Neuronal stem cell (in vitro differentiated cells): ENCODE data around the gene FGF11. TPM values are rescaled to one million over a fixed set of nuclear protein-coding genes. Genes with fewer than 3 reads are reported as not detected.
A peak's percentile ranks its signal among the peaks of the same experiment; 100 is the strongest.

ENCODE experiments used
- DNase-seq: peaks from one replicate; pipeline ENCODE4 v3.0.0-alpha.2; 2013; ENCODE audit warnings: low spot score
- H2AFZ ChIP-seq: one replicate; pipeline ENCODE4 v1.6.1; 2013; ENCODE audit warnings: mild to moderate bottlenecking, low read length, inconsistent platforms
- H2AK5ac ChIP-seq: 2 replicates; pipeline ENCODE4 v1.6.1; 2013; ENCODE audit warnings: low read depth, mild to moderate bottlenecking, inconsistent platforms, low read length, moderate library complexity, mixed read lengths
- H2BK120ac ChIP-seq: 2 replicates; pipeline ENCODE4 v1.6.1; 2013; ENCODE audit warnings: low read depth, mild to moderate bottlenecking, inconsistent platforms, low read length, moderate library complexity, mixed read lengths
- H2BK12ac ChIP-seq: one replicate; pipeline ENCODE4 v1.6.1; 2013; ENCODE audit warnings: low read length, inconsistent platforms
- H2BK15ac ChIP-seq: 2 replicates; pipeline ENCODE4 v1.6.1; 2013; ENCODE audit warnings: mild to moderate bottlenecking, low read length, inconsistent platforms, mixed read lengths
- H2BK5ac ChIP-seq: one replicate; pipeline ENCODE4 v1.6.1; 2013; ENCODE audit warnings: inconsistent platforms, mild to moderate bottlenecking, low read length, moderate library complexity
- H3K14ac ChIP-seq: one replicate; pipeline ENCODE4 v1.6.1; 2013; ENCODE audit warnings: low read length, inconsistent platforms
- H3K18ac ChIP-seq: 2 replicates; pipeline ENCODE4 v1.6.1; 2013; ENCODE audit warnings: low read length, inconsistent platforms
- H3K23ac ChIP-seq: 2 replicates; pipeline ENCODE4 v1.6.1; 2013; ENCODE audit warnings: low read depth, mild to moderate bottlenecking, mixed read lengths, low read length, inconsistent platforms; ENCODE audit not compliant: poor library complexity
- H3K27ac ChIP-seq: replicated peaks from 3 replicates; pipeline ENCODE4 v1.5.1; 2013; ENCODE audit warnings: low read length, inconsistent platforms
- H3K27me3 ChIP-seq, 3 experiments: 2 replicates each; pipeline ENCODE4 v1.6.1; 2013; ENCODE audit warnings: low read length in 3 of 3, mild to moderate bottlenecking in 2 of 3, inconsistent platforms in 1 of 3, low read depth in 1 of 3, mixed read lengths in 1 of 3, moderate library complexity in 1 of 3; ENCODE audit not compliant: control insufficient read depth in 3 of 3, insufficient read depth in 3 of 3
- H3K36me3 ChIP-seq, 2 donors: replicated peaks in 1 of 2; 2 replicates each; pipeline ENCODE4 v1.6.1; 2013; ENCODE audit warnings: low read length in 2 of 2; ENCODE audit not compliant: control insufficient read depth in 2 of 2, insufficient read depth in 2 of 2
- H3K4ac ChIP-seq: 2 replicates; pipeline ENCODE4 v1.6.1; 2013; ENCODE audit warnings: inconsistent platforms, mild to moderate bottlenecking, low read length, moderate library complexity
- H3K4me1 ChIP-seq, 2 donors: 1 replicate in 1 of 2; 2 replicates in 1 of 2; pipeline ENCODE4 v1.6.1; 2013; ENCODE audit warnings: low read length in 2 of 2, low read depth in 1 of 2; ENCODE audit not compliant: control insufficient read depth in 2 of 2, insufficient read depth in 1 of 2
- H3K4me2 ChIP-seq: one replicate; pipeline ENCODE4 v1.6.1; 2013; ENCODE audit warnings: mild to moderate bottlenecking, low read length, inconsistent platforms; ENCODE audit not compliant: insufficient read depth, poor library complexity, severe bottlenecking
- H3K4me3 ChIP-seq, 2 donors: 2 replicates each; pipeline ENCODE4 v1.5.1; 2013; ENCODE audit warnings: low read length in 2 of 2, mild to moderate bottlenecking in 2 of 2, inconsistent platforms in 1 of 2, moderate library complexity in 1 of 2
- H3K79me1 ChIP-seq: one replicate; pipeline ENCODE4 v1.6.1; 2013; ENCODE audit warnings: low read depth, mild to moderate bottlenecking, inconsistent platforms, low read length, moderate library complexity
- H3K9ac ChIP-seq: one replicate; pipeline ENCODE4 v1.6.1; 2013; ENCODE audit warnings: mild to moderate bottlenecking, low read depth, low read length, inconsistent platforms; ENCODE audit not compliant: poor library complexity
- H3K9me3 ChIP-seq, 2 donors: replicated peaks in 1 of 2; 2 replicates each; pipeline versions ENCODE3 to v1.6.1; 2013; ENCODE audit warnings: low read length in 2 of 2, mild to moderate bottlenecking in 2 of 2, inconsistent platforms in 1 of 2, low read depth in 1 of 2, mixed read lengths in 1 of 2, moderate library complexity in 1 of 2; ENCODE audit not compliant: control insufficient read depth in 2 of 2, insufficient read depth in 1 of 2
- H4K8ac ChIP-seq: one replicate; pipeline ENCODE4 v1.6.1; 2013; ENCODE audit warnings: low read depth, mild to moderate bottlenecking, inconsistent platforms, low read length, moderate library complexity
- H4K91ac ChIP-seq: one replicate; pipeline ENCODE4 v1.6.1; 2013; ENCODE audit warnings: low read length, low read depth, mild to moderate bottlenecking, inconsistent platforms; ENCODE audit not compliant: poor library complexity
- WGBS, 2 donors: extraction: QIAGEN DNeasy Blood & Tissue Kit; methylation state at CpG; one replicate each; pipeline ENCODE4 v1.1.7; 2013; ENCODE audit warnings: missing lambda C conversion rate in 2 of 2, mixed read lengths in 1 of 2; ENCODE audit not compliant: insufficient read length in 2 of 2, insufficient replicate concordance in 1 of 2; ENCODE audit errors: extremely low coverage in 2 of 2; 5-methylcytosine and 5-hydroxymethylcytosine counted together
- polyA plus RNA-seq, 2 experiments: library from polyadenylated mRNA; stranded (reverse); fragments of 200-250 nt; gene quantifications; one replicate each; pipeline ENCODE4 v1.2.3, GENCODE V29; 2013

FGF11 gene
- polyA plus RNA-seq (2013, experiment 1 of 2) = 5.1 TPM
- polyA plus RNA-seq (2013, experiment 2 of 2) = 4.3 TPM

GRCh38 chr17:7439462-7440112, at the start of gene FGF11:
TSS of gene FGF11 (plus strand) at chr17:7439512. CDS start at chr17:7439621, 109 bp downstream.
- H3K27me3 ChIP-seq = peaks cover 29 to 49% (median 44%) of the 10 kb centered on the region in 3 experiments
- H2AK5ac ChIP-seq = peak within 1 kb of the TSS; percentile 89
- peak within 1 kb of the TSS; percentile 16 for H2BK12ac ChIP-seq
- peak within 1 kb of the TSS; percentile 97 for H2AFZ ChIP-seq
- H4K91ac ChIP-seq = peak within 1 kb of the TSS; percentile 9
- H3K4me3 ChIP-seq = peak within 1 kb of the TSS; percentile 96 to 98
- no peaks in the 10 kb centered on the region for H3K36me3 ChIP-seq
- no CpG with 5 or more reads among the region's 50 CpGs for WGBS, 2 donors
- peak within 1 kb of the TSS; percentile 74 for H2BK120ac ChIP-seq
- H3K79me1 ChIP-seq = no peaks in the 10 kb centered on the region
- DNase-seq = no peak
- peak within 1 kb of the TSS; percentile 95 for H2BK15ac ChIP-seq
- peak within 1 kb of the TSS; percentile 89 for H3K23ac ChIP-seq
- peak within 1 kb of the TSS; percentile 83 for H2BK5ac ChIP-seq
- H3K4ac ChIP-seq = no peak within 1 kb of the TSS
- peaks cover 26 to 31% of the 10 kb centered on the region in 2 donors for H3K4me1 ChIP-seq
- H3K27ac ChIP-seq = no peak within 1 kb of the TSS
- H3K18ac ChIP-seq = peak within 1 kb of the TSS; percentile 100
- peaks cover 0 to 4% of the 10 kb centered on the region in 2 donors for H3K9me3 ChIP-seq
- H3K14ac ChIP-seq = peak within 1 kb of the TSS; percentile 99
- H4K8ac ChIP-seq = peak within 1 kb of the TSS; percentile 87
- H3K9ac ChIP-seq = peak within 1 kb of the TSS; percentile 96
- peak within 1 kb of the TSS; percentile 97 for H3K4me2 ChIP-seq

- Histone ChIP-seq H3K27me3 (no peaks in the 10 kb centered on the region), H3K79me1 (no peaks in the 10 kb centered on the region), H3K23ac (no peak overlapping the region), H3K4ac (no peak overlapping the region), H3K18ac (no peak overlapping the region), H3K36me3 (peaks cover 13 to 38% of the 10 kb centered on the region in 2 donors), H2BK15ac (no peak overlapping the region), H2AK5ac (no peak overlapping the region), H3K27ac (no peak overlapping the region), H3K4me1 (peaks cover 3 to 7% of the 10 kb centered on the region in 2 donors), H3K9me3 (no peaks in the 10 kb centered on the region), H2BK120ac (no peak overlapping the region), H3K4me2 (no peak overlapping the region), H4K91ac (no peak overlapping the region), H4K8ac (no peak overlapping the region), H3K9ac (no peak overlapping the region), H3K14ac (no peak overlapping the region), H2AFZ (no peak overlapping the region), H3K4me3 (no peak overlapping the region), H2BK5ac (no peak overlapping the region), H2BK12ac (no peak overlapping the region)
- DNase-seq = no peak
- no CpG with 5 or more reads among the region's 19 CpGs for WGBS, 2 donors
Observed at GRCh38 chr17:7389924-7390910, 49.1 kb upstream of the FGF11 start.

- no peak overlapping the region for H2BK5ac ChIP-seq
- H2AK5ac ChIP-seq = no peak overlapping the region
- H4K91ac ChIP-seq = no peak overlapping the region
- no peak overlapping the region for H3K14ac ChIP-seq
- H3K36me3 ChIP-seq = peaks cover 13 to 38% of the 10 kb centered on the region in 2 donors
- H3K4me1 ChIP-seq = peaks cover 3 to 7% of the 10 kb centered on the region in 2 donors
- H3K4ac ChIP-seq = no peak overlapping the region
- H3K27me3 ChIP-seq = no peaks in the 10 kb centered on the region
- H3K9ac ChIP-seq = no peak overlapping the region
- H2AFZ ChIP-seq = no peak overlapping the region
- no peak for DNase-seq
- no peak overlapping the region for H3K18ac ChIP-seq
- H3K79me1 ChIP-seq = no peaks in the 10 kb centered on the region
- no peak overlapping the region for H3K4me3 ChIP-seq
- H4K8ac ChIP-seq = no peak overlapping the region
- no peak overlapping the region for H2BK12ac ChIP-seq
- no peak overlapping the region for H3K27ac ChIP-seq
- no CpG with 5 or more reads among the region's 2 CpGs for WGBS, 2 donors
- peaks cover 0 to 1% of the 10 kb centered on the region in 2 donors for H3K9me3 ChIP-seq
- H3K23ac ChIP-seq = no peak overlapping the region
- H2BK120ac ChIP-seq = no peak overlapping the region
- H3K4me2 ChIP-seq = no peak overlapping the region
- H2BK15ac ChIP-seq = no peak overlapping the region
Observed at GRCh38 chr17:7391307-7391706, 48.0 kb upstream of the FGF11 start.
